HepG2 (cell line): Measurements from ENCODE around the gene GRB10. TPM values are rescaled to one million over a fixed set of nuclear protein-coding genes. Genes with fewer than 3 reads are reported as not detected.

Experiments
- DMAP1 ChIP-seq: IDR thresholded peaks from 2 replicates; pipeline ENCODE4 v1.6.1; 2016
- HMGXB4 ChIP-seq, 2 experiments: sonication (generic) in 1 of 2; formaldehyde crosslinking in 1 of 2; IDR thresholded peaks; 2 replicates each; pipeline versions ENCODE4 v1.4.0 to v1.6.1; 2018 to 2020; ENCODE audit warnings: missing genetic modification reagents in 2 of 2, borderline replicate concordance in 1 of 2, low read depth in 1 of 2, mild to moderate bottlenecking in 1 of 2, missing biosample characterization in 1 of 2
- HNF4A ChIP-seq: sonication (generic); formaldehyde crosslinking; IDR thresholded peaks from 2 replicates; pipeline ENCODE4 v1.4.0; 2020; ENCODE audit warnings: missing genetic modification reagents
- MAFF ChIP-seq: IDR thresholded peaks from 2 replicates; pipeline ENCODE4 v1.6.1; 2011; ENCODE audit warnings: low read depth, low read length, improper control_type of control experiment
- NR0B2 ChIP-seq: sonication (generic); formaldehyde crosslinking; IDR thresholded peaks from 2 replicates; pipeline ENCODE4 v1.4.0; 2020; ENCODE audit warnings: mild to moderate bottlenecking, missing genetic modification reagents
- PRDM15 ChIP-seq: sonication (generic); formaldehyde crosslinking; IDR thresholded peaks from 2 replicates; pipeline ENCODE4 v1.4.0; 2020; ENCODE audit warnings: missing genetic modification reagents
- RARA ChIP-seq: IDR thresholded peaks from 2 replicates; pipeline ENCODE4 v1.6.1; 2016; ENCODE audit warnings: missing genetic modification reagents, missing compliant biosample characterization
- ZBTB39 ChIP-seq: sonication (generic); formaldehyde crosslinking; IDR thresholded peaks from 2 replicates; pipeline ENCODE4 v1.5.0; 2020; ENCODE audit warnings: missing genetic modification reagents
- ZNF644 ChIP-seq: IDR thresholded peaks from 2 replicates; pipeline ENCODE4 v1.6.1; 2016; ENCODE audit warnings: low read depth
- ZNF687 ChIP-seq: sonication (generic); formaldehyde crosslinking; IDR thresholded peaks from 2 replicates; pipeline ENCODE4 v1.5.1; 2020; ENCODE audit warnings: mild to moderate bottlenecking, missing genetic modification reagents, moderate library complexity
- polyA plus RNA-seq, 8 experiments: library from polyadenylated mRNA; depleted of rRNA in 3 of 8; stranded (reverse) in 7 of 8; unstranded in 1 of 8; fragments of >200 nt; fragmentation: Illumina TruSeq in 4 of 8; extraction: Trizol in 4 of 8; gene quantifications; 2 replicates each; pipeline versions ENCODE4 v1.2.1 to v1.2.3, GENCODE V29; 2011 to 2016; ENCODE audit warnings: low read depth in 4 of 8, missing spikeins in 1 of 8, mixed read lengths in 1 of 8; ENCODE audit not compliant: insufficient read depth in 1 of 8
- total RNA-seq, 5 experiments: library from RNA; depleted of rRNA; stranded (reverse); fragments of >200 nt; fragmentation: Illumina TruSeq; extraction: Trizol; gene quantifications; 2 replicates each; pipeline ENCODE4 v1.2.3, GENCODE V29; 2016; ENCODE audit warnings: low read depth in 1 of 5

The GRB10 gene
- total and polyA plus RNA-seq, 2 of the 13 experiments (the other 11 are each of a cell fraction or from before 2014, with no cell fraction given): 4.0 to 6.8 TPM

GRCh38 chr7:50591480-50592438 lies 190.9 kb downstream of the GRB10 start (continued):
- TF ChIP-seq ZNF687 (CRISPR knock-in tag): peak; percentile 78
- TF ChIP-seq ZBTB39: 0 out of 2 replicates have a peak, but pooled peaks have one; percentile 14
- peak; percentile 29; the same call in 1 of the 2 replicates for TF ChIP-seq MAFF
- peak; percentile 69 for TF ChIP-seq HNF4A (CRISPR knock-in tag)
- peak; percentile 73 for TF ChIP-seq RARA (CRISPR knock-in tag)
- TF ChIP-seq DMAP1 (CRISPR knock-in tag): 0 out of 2 replicates have a peak, but pooled peaks have one; percentile 67
- TF ChIP-seq ZNF644 (CRISPR knock-in tag): peak; percentile 70
- no peak for TF ChIP-seq PRDM15 (CRISPR knock-in tag)
- TF ChIP-seq HMGXB4 (CRISPR knock-in tag; IDR thresholded peaks at IDR 0.05; ENCODE audit: borderline replicate concordance in 1 of 2, low read depth in 1 of 2): 0 out of 4 replicates have a peak, but pooled peaks of 1 of the 2 experiments have one; percentile 28
- no peak for TF ChIP-seq NR0B2 (CRISPR knock-in tag)
